ENCODE results near the gene HEBP1. TPM values are rescaled to one million over a fixed set of nuclear protein-coding genes. Genes with fewer than 3 reads are reported as not detected.

HEBP1 gene
- total RNA-seq, 4 donors from 2014 or later: 65.4 to 80.1 (median 71.7) TPM

- TF ChIP-seq CTCF (IDR thresholded peaks at IDR 0.05; ENCODE audit: low read depth): no peak
Observed at GRCh38 chr12:13042666-13043230, 42.7 kb upstream of the HEBP1 start.

- TF ChIP-seq CTCF (IDR thresholded peaks at IDR 0.05; ENCODE audit: low read depth): no peak
Observed at GRCh38 chr12:13041224-13041623, 41.2 kb upstream of the HEBP1 start.

- no peak for TF ChIP-seq CTCF (IDR thresholded peaks at IDR 0.05; ENCODE audit: low read depth)
Observed at GRCh38 chr12:13039328-13039956, 39.4 kb upstream of the HEBP1 start.

GRCh38 chr12:13038491-13039161, 38.6 kb upstream of the HEBP1 start:
- TF ChIP-seq CTCF (IDR thresholded peaks at IDR 0.05; ENCODE audit: low read depth): no peak

- TF ChIP-seq CTCF (IDR thresholded peaks at IDR 0.05; ENCODE audit: low read depth): no peak
Observed at GRCh38 chr12:13036881-13037280, 36.8 kb upstream of the HEBP1 start.

GRCh38 chr12:13033476-13033875, 33.4 kb upstream of the HEBP1 start:
- TF ChIP-seq CTCF (IDR thresholded peaks at IDR 0.05; ENCODE audit: low read depth): no peak

- TF ChIP-seq CTCF (IDR thresholded peaks at IDR 0.05; ENCODE audit: low read depth): no peak
Observed at GRCh38 chr12:13032164-13032563, 32.1 kb upstream of the HEBP1 start.

Data from subcutaneous adipose tissue (tissue), 4 donors.